Measurements from ENCODE around the gene CAMK1D. TPM values are rescaled to one million over a fixed set of nuclear protein-coding genes. Genes with fewer than 3 reads are reported as not detected.

Gene CAMK1D
- polyA plus RNA-seq, 2 of the 4 experiments (the other 2 are of a cell fraction), result 6.6 to 12.5 TPM

- Histone ChIP-seq H3K4me2 (no peak overlapping the region), H3K27ac (no peak overlapping the region), H3K4me1 (no peaks in the 10 kb centered on the region), H3K4me3 (no peak overlapping the region), H3K9me3 (no peaks in the 10 kb centered on the region)
- FAIRE-seq (no peak), DNase-seq (ENCODE audit: low read depth in 1 of 2, low spot score in 1 of 2) (no peak), ATAC-seq (no peak; a peak in 1 of 6 replicates)
- CTCF ChIA-PET, result no interaction called here
- POLR2A ChIA-PET, result no interaction called here
- 80% methylated on average over 6 of the region's 6 CpGs for WGBS (ENCODE audit: missing lambda C conversion rate)
- TF ChIP-seq HOXB13 (CRISPR knock-in tag; IDR thresholded peaks at IDR 0.05; ENCODE audit: low read depth) (no peak), BCL3 (IDR thresholded peaks at IDR 0.05) (no peak), NFE2L2 (conservative IDR thresholded peaks at IDR 0.05; ENCODE audit: low read length) (no peak), FOSL2 (IDR thresholded peaks at IDR 0.05) (no peak), FOSL2 (CRISPR knock-in tag; IDR thresholded peaks at IDR 0.05) (no peak), POLR2AphosphoS2 (conservative IDR thresholded peaks at IDR 0.05; ENCODE audit: low read length) (no peak), SREBF2 (IDR thresholded peaks at IDR 0.05) (no peak), ESRRA (IDR thresholded peaks at IDR 0.05; ENCODE audit: borderline replicate concordance, low read length) (no peak), USF2 (IDR thresholded peaks at IDR 0.05) (no peak), KDM1A (IDR thresholded peaks at IDR 0.05; ENCODE audit: low read depth) (no peak), ZFP36 (IDR thresholded peaks at IDR 0.05; ENCODE audit: borderline replicate concordance, partially characterized antibody) (no peak), CHD4 (IDR thresholded peaks at IDR 0.05; ENCODE audit: borderline replicate concordance) (no peak), MAFK (IDR thresholded peaks at IDR 0.05; ENCODE audit: partially characterized antibody) (no peak), SMC3 (IDR thresholded peaks at IDR 0.05) (no peak), NR3C1 (IDR thresholded peaks at IDR 0.05) (no peak), CBX2 (IDR thresholded peaks at IDR 0.05; ENCODE audit: borderline replicate concordance, low read depth) (no peak), PHF8 (IDR thresholded peaks at IDR 0.05; ENCODE audit: borderline replicate concordance, low read depth) (no peak)
Observed at GRCh38 chr10:12826800-12827372, 477.5 kb downstream of the CAMK1D start.

- TF ChIP-seq JUNB (IDR thresholded peaks at IDR 0.05), result no peak
- TF ChIP-seq CHD4 (IDR thresholded peaks at IDR 0.05; ENCODE audit: borderline replicate concordance), result no peak
- no peak for TF ChIP-seq CHD2 (IDR thresholded peaks at IDR 0.05; ENCODE audit: low read length, partially characterized antibody)
- TF ChIP-seq HOXA7 (CRISPR knock-in tag; IDR thresholded peaks at IDR 0.05), result no peak
- TF ChIP-seq MAZ (IDR thresholded peaks at IDR 0.05; ENCODE audit: borderline replicate concordance, low read depth, low read length), result no peak
- no peak for TF ChIP-seq MAFK (IDR thresholded peaks at IDR 0.05; ENCODE audit: partially characterized antibody)
- H3K27ac ChIP-seq, result no peak overlapping the region
- H3K4me3 ChIP-seq, result no peak overlapping the region
- 82% methylated on average over 16 of the region's 16 CpGs for WGBS (ENCODE audit: missing lambda C conversion rate)
- CTCF ChIA-PET, result no interaction called here
- no peak for ATAC-seq
- no peak for DNase-seq (ENCODE audit: low read depth in 1 of 2, low spot score in 1 of 2)
- H3K4me2 ChIP-seq, result no peak overlapping the region
- POLR2A ChIA-PET, result no interaction called here
- H3K4me1 ChIP-seq, result no peaks in the 10 kb centered on the region
- no peaks in the 10 kb centered on the region for H3K9me3 ChIP-seq
- FAIRE-seq, result no peak
Observed at GRCh38 chr10:12828736-12829135, 479.4 kb downstream of the CAMK1D start.

- TF ChIP-seq ZFP36 (IDR thresholded peaks at IDR 0.05; ENCODE audit: borderline replicate concordance, partially characterized antibody) (no peak), ZNF302 (CRISPR knock-in tag; IDR thresholded peaks at IDR 0.05) (no peak), JUN (IDR thresholded peaks at IDR 0.05) (no peak), FOSL2 (IDR thresholded peaks at IDR 0.05) (no peak), FOSL2 (CRISPR knock-in tag; IDR thresholded peaks at IDR 0.05) (no peak), RAD21 (conservative IDR thresholded peaks at IDR 0.05 in 1 of 2, IDR thresholded peaks at IDR 0.05 in 1 of 2) (no peak), KDM5A (IDR thresholded peaks at IDR 0.05) (no peak), GATA3 (IDR thresholded peaks at IDR 0.05; ENCODE audit: borderline replicate concordance) (no peak), RFX5 (IDR thresholded peaks at IDR 0.05) (no peak), RNF2 (IDR thresholded peaks at IDR 0.05; ENCODE audit: borderline replicate concordance, low read depth) (no peak), FOXS1 (CRISPR knock-in tag; IDR thresholded peaks at IDR 0.05) (no peak), FOSB (CRISPR knock-in tag; IDR thresholded peaks at IDR 0.05) (no peak), CBX2 (IDR thresholded peaks at IDR 0.05; ENCODE audit: borderline replicate concordance, low read depth) (no peak), KDM1A (IDR thresholded peaks at IDR 0.05; ENCODE audit: low read depth) (no peak), RCOR1 (IDR thresholded peaks at IDR 0.05; ENCODE audit: low read depth, low read length) (no peak), MAFK (IDR thresholded peaks at IDR 0.05; ENCODE audit: partially characterized antibody) (no peak), BHLHE40 (IDR thresholded peaks at IDR 0.05; ENCODE audit: low read depth, low read length) (no peak), EHMT2 (IDR thresholded peaks at IDR 0.05; ENCODE audit: low read depth) (no peak), CBX8 (IDR thresholded peaks at IDR 0.05) (no peak)
- Histone ChIP-seq H3K4me3 (no peak overlapping the region), H3K9me3 (no peaks in the 10 kb centered on the region), H3K4me2 (no peak overlapping the region), H3K4me1 (no peaks in the 10 kb centered on the region), H3K27ac (no peak overlapping the region)
- FAIRE-seq (no peak), DNase-seq (ENCODE audit: low read depth in 1 of 2, low spot score in 1 of 2) (no peak), ATAC-seq (no peak)
- 81% methylated on average over 6 of the region's 6 CpGs for WGBS (ENCODE audit: missing lambda C conversion rate)
- POLR2A ChIA-PET, result no interaction called here
- CTCF ChIA-PET, result no interaction called here
Observed at GRCh38 chr10:12829831-12830390, 480.6 kb downstream of the CAMK1D start.
